ENCODE measurements around the gene MCRS1.

DNA sequence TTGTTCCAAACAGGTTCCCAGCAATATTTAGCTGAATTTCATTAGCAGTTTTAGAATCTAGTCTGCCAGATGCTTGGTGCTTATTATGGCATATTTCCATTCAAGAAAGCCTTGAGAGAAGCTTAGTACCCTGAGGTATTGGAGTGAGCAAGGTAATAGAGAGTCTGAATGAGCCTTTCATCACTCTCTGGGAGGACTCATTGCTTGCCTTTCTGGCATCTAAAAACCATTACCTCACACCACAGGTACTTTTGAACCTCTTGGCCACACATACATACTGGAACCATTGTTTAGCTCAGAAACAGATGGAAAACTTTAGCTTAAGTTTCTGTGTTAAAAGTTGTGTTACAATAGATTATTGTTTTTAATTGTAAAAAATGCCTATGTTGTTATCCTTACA lies 56.5 kb downstream of the MCRS1 start:
- TF ChIP-seq CTCF (IDR thresholded peaks at IDR 0.05; ENCODE audit: poor library complexity, severe bottlenecking) (no peak), POLR2AphosphoS5 (IDR thresholded peaks at IDR 0.05) (no peak), EP300 (conservative IDR thresholded peaks at IDR 0.05; ENCODE audit: poor library complexity, severe bottlenecking) (no peak), TAF1 (IDR thresholded peaks at IDR 0.05; ENCODE audit: low read depth) (no peak), EZH2 (IDR thresholded peaks at IDR 0.05; ENCODE audit: borderline replicate concordance, insufficient read depth, low read length, poor library complexity, severe bottlenecking) (no peak)

Measured in neural cell (in vitro differentiated cells).